GM19395 (cell line): ENCODE measurements around the gene ZBTB24.
A peak's percentile ranks its signal among the peaks of the same experiment; 100 is the strongest.

Source experiments
- ATAC-seq: cut with Tn5 transposase; IDR thresholded peaks from one replicate; pipeline ENCODE4 v1.9.1; 2021; ENCODE audit warnings: mild to moderate bottlenecking, moderate library complexity; ENCODE audit not compliant: unreplicated experiment

The ZBTB24 gene

GRCh38 chr6:109453594-109454495 is 29.2 kb downstream of the ZBTB24 start:
- ATAC-seq = no peak

GRCh38 chr6:109453156-109453555 is 29.9 kb downstream of the ZBTB24 start:
- no peak for ATAC-seq

- no peak for ATAC-seq
Measured at GRCh38 chr6:109452181-109452580, 30.8 kb downstream of the ZBTB24 start.

- ATAC-seq = no peak
Measured at GRCh38 chr6:109451376-109451775, 31.6 kb downstream of the ZBTB24 start.

- ATAC-seq = no peak
Measured at GRCh38 chr6:109450801-109451200, 32.2 kb downstream of the ZBTB24 start.

GRCh38 chr6:109449795-109450673 is 33.0 kb downstream of the ZBTB24 start:
- ATAC-seq = no peak

GRCh38 chr6:109449064-109449794 is 33.8 kb downstream of the ZBTB24 start:
- no peak for ATAC-seq

- no peak for ATAC-seq
Measured at GRCh38 chr6:109448615-109449014, 34.4 kb downstream of the ZBTB24 start.

GRCh38 chr6:109447878-109448555 is 35.0 kb downstream of the ZBTB24 start:
- no peak for ATAC-seq

- ATAC-seq = no peak
Measured at GRCh38 chr6:109447087-109447486, 35.9 kb downstream of the ZBTB24 start.

- no peak for ATAC-seq
Measured at GRCh38 chr6:109446541-109446940, 36.5 kb downstream of the ZBTB24 start.

GRCh38 chr6:109446072-109446471 is 36.9 kb downstream of the ZBTB24 start:
- ATAC-seq = no peak

- no peak for ATAC-seq
Measured at GRCh38 chr6:109445382-109445781, 37.6 kb downstream of the ZBTB24 start.

GRCh38 chr6:109443425-109443950 is 39.5 kb downstream of the ZBTB24 start:
- no peak for ATAC-seq

- no peak for ATAC-seq
Measured at GRCh38 chr6:109442393-109442924, 40.6 kb downstream of the ZBTB24 start.

- ATAC-seq = peak; percentile 45
Measured at GRCh38 chr6:109441069-109441816, 41.8 kb downstream of the ZBTB24 start.

GRCh38 chr6:109440331-109441068 is 42.5 kb downstream of the ZBTB24 start, which contains the start of the genes PPIL6 and SMPD2:
PPIL6 (minus strand) TSS chr6:109440628; CDS start chr6:109440590, 38 bp downstream.
SMPD2 (plus strand) TSS chr6:109440724; CDS start chr6:109441122, 398 bp downstream.
- peak; percentile 87 for ATAC-seq

- ATAC-seq = no peak
Measured at GRCh38 chr6:109436041-109436440, 47.0 kb downstream of the ZBTB24 start.
